GM10266 (cell line): ENCODE measurements around the gene TMEM245.

ENCODE experiments used
- DNase-seq: peaks from one replicate; pipeline ENCODE4 v3.0.0; 2012; ENCODE audit errors: extremely low spot score
- CTCF ChIP-seq: IDR thresholded peaks from 2 replicates; pipeline ENCODE4 v1.5.1; 2012; ENCODE audit warnings: mild to moderate bottlenecking, low read depth; ENCODE audit not compliant: control insufficient read depth, insufficient read depth; ENCODE audit errors: missing control alignments

TMEM245 gene

GRCh38 chr9:109121232-109121796, 1.6 kb upstream of the TMEM245 start:
- no peak for TF ChIP-seq CTCF

GRCh38 chr9:109120204-109120789, 550 bp upstream of the TMEM245 start:
- no peak for DNase-seq
- no peak for TF ChIP-seq CTCF

More at GRCh38 chr9:109121232-109121796, 1.6 kb upstream of the TMEM245 start:
- no peak for DNase-seq

- no peak for DNase-seq
- TF ChIP-seq CTCF = no peak
These were observed 824 bp downstream of the TMEM245 start for GRCh38 chr9:109118808-109119438.

GRCh38 chr9:109117856-109118807, 1.6 kb downstream of the TMEM245 start:
- TF ChIP-seq CTCF = no peak
- no peak for DNase-seq

GRCh38 chr9:109115931-109116526, 3.7 kb downstream of the TMEM245 start:
- DNase-seq = no peak

GRCh38 chr9:109114670-109115069, 5.1 kb downstream of the TMEM245 start:
- DNase-seq = no peak

More at GRCh38 chr9:109115931-109116526, 3.7 kb downstream of the TMEM245 start:
- no peak for TF ChIP-seq CTCF

More at GRCh38 chr9:109114670-109115069, 5.1 kb downstream of the TMEM245 start:
- TF ChIP-seq CTCF = no peak
